NCI-H82 treated with DMSO at 0.1 percent for 48 hours (cell line): ENCODE measurements around the gene MALAT1.
A peak's percentile ranks its signal among the peaks of the same experiment; 100 is the strongest.
"Not testable (repeated sequence)": the region's sequence is repeated elsewhere in the genome, so short reads cannot be mapped to it uniquely, and the experiment has no call there.

Experiments
- DNase-seq: peaks from one replicate; lab custom pipeline; 2025; ENCODE audit not compliant: unreplicated experiment; lab: John Stamatoyannopoulos, UW

Gene MALAT1

GRCh38 chr11:65497141-65498041 is 1.5 kb upstream of the MALAT1 start:
- DNase-seq, result peak; percentile 96

GRCh38 chr11:65498042-65498726 is 661 bp upstream of the MALAT1 start:
- DNase-seq, result no peak

- DNase-seq, result no peak
Measured at GRCh38 chr11:65498727-65498976, 193 bp upstream of the MALAT1 start.

GRCh38 chr11:65499713-65500386 is 1.0 kb downstream of the MALAT1 start:
- DNase-seq, result no peak

- DNase-seq, result peak; percentile 34
Measured at GRCh38 chr11:65500387-65501185, 1.7 kb downstream of the MALAT1 start.

GRCh38 chr11:65501186-65501471 is 2.3 kb downstream of the MALAT1 start:
- no peak for DNase-seq

- no peak for DNase-seq
Measured at GRCh38 chr11:65501472-65502273, 2.8 kb downstream of the MALAT1 start.

- no peak for DNase-seq
Measured at GRCh38 chr11:65502274-65502554, 3.4 kb downstream of the MALAT1 start.

GRCh38 chr11:65502555-65503367 is 3.9 kb downstream of the MALAT1 start:
- no peak for DNase-seq

GRCh38 chr11:65503368-65503948 is 4.6 kb downstream of the MALAT1 start:
- DNase-seq, result no peak

GRCh38 chr11:65503949-65504673 is 5.3 kb downstream of the MALAT1 start:
- DNase-seq, result no peak

GRCh38 chr11:65504674-65505465 is 6.0 kb downstream of the MALAT1 start:
- no peak for DNase-seq

- no peak for DNase-seq
Measured at GRCh38 chr11:65505466-65506289, 6.8 kb downstream of the MALAT1 start.

GRCh38 chr11:65506290-65506771 is 7.5 kb downstream of the MALAT1 start:
- DNase-seq, result no peak

- peak; percentile 80 for DNase-seq
Measured at GRCh38 chr11:65506772-65507505, 8.1 kb downstream of the MALAT1 start.

GRCh38 chr11:65512311-65512710 is 13.5 kb downstream of the MALAT1 start:
- DNase-seq, result not testable (repeated sequence)
